Measurements from ENCODE around the gene OBSCN. TPM values are rescaled to one million over a fixed set of nuclear protein-coding genes. Genes with fewer than 3 reads are reported as not detected.
A peak's percentile ranks its signal among the peaks of the same experiment; 100 is the strongest.
"Not testable (repeated sequence)": the region's sequence is repeated elsewhere in the genome, so short reads cannot be mapped to it uniquely, and the experiment has no call there.

The OBSCN gene
- total and polyA plus RNA-seq, 12 donors: 176 to 639 (median 407) TPM

DNA sequence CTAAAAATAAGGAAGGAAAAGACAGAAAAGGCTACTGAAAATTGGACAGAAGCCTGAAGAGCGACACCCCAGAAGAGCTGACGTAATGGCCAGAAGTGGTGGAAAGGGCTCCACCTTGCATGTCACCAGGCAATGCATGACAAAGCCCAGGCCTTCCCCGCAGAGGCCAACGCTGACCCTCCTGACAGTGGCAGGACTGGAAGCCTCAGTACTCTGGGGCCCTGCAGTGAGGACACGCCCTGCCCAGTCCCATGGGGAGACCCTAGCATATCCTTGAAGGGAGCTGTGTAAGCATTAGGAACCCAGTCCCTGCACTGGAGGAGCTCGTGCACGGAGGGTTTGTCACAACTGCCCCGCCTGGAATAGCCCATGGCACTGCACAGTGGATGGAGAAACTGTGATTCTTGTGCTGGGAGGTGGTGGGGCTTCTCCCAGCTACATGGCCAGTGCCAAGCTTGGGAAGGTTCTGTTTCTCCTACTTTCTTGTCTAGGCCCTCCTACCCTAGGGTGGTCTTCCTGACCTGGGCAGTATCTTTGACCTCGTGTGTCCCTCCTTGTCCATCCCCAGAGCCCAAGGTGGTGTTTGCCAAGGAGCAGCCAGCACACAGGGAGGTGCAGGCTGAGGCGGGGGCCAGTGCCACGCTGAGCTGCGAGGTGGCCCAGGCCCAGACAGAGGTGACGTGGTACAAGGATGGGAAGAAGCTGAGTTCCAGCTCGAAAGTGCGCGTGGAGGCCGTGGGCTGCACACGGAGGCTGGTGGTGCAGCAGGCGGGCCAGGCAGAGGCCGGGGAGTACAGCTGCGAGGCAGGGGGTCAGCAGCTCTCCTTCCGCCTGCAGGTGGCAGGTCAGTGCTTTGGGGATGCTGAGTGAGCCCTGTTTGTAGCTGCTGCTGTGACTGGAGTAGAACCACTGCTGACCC lies 60.4 kb downstream of the OBSCN start:
- DNase-seq (peak; percentile 48 to 57), ATAC-seq (peak; percentile 54 to 91 (median 83))
- H3K9me3 ChIP-seq: no peaks in the 10 kb centered on the region
- TF ChIP-seq, protein P1, sequence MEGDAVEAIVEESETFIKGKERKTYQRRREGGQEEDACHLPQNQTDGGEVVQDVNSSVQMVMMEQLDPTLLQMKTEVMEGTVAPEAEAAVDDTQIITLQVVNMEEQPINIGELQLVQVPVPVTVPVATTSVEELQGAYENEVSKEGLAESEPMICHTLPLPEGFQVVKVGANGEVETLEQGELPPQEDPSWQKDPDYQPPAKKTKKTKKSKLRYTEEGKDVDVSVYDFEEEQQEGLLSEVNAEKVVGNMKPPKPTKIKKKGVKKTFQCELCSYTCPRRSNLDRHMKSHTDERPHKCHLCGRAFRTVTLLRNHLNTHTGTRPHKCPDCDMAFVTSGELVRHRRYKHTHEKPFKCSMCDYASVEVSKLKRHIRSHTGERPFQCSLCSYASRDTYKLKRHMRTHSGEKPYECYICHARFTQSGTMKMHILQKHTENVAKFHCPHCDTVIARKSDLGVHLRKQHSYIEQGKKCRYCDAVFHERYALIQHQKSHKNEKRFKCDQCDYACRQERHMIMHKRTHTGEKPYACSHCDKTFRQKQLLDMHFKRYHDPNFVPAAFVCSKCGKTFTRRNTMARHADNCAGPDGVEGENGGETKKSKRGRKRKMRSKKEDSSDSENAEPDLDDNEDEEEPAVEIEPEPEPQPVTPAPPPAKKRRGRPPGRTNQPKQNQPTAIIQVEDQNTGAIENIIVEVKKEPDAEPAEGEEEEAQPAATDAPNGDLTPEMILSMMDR (IDR thresholded peaks at IDR 0.05): no peak
- peak overlapping the region; percentile 11 to 70 (median 43) for H3K27ac ChIP-seq
- no peak overlapping the region for H3K4me3 ChIP-seq
- intact Hi-C loops (cut with DNase I): loop anchor here in 1 of 10 donors (10.0 kb wide), 1 partner anchor 133 kb away; no protein-coding TSS in a partner anchor
- peaks cover 0 to 79% (median 0%) of the 10 kb centered on the region in 9 donors for H3K36me3 ChIP-seq
- 66 to 77% methylated on average over 22 of the region's 22 CpGs for WGBS, 2 donors
- no peaks in the 10 kb centered on the region for H3K27me3 ChIP-seq
- H3K4me1 ChIP-seq: peaks cover 5 to 38% (median 15%) of the 10 kb centered on the region in 9 donors

DNA sequence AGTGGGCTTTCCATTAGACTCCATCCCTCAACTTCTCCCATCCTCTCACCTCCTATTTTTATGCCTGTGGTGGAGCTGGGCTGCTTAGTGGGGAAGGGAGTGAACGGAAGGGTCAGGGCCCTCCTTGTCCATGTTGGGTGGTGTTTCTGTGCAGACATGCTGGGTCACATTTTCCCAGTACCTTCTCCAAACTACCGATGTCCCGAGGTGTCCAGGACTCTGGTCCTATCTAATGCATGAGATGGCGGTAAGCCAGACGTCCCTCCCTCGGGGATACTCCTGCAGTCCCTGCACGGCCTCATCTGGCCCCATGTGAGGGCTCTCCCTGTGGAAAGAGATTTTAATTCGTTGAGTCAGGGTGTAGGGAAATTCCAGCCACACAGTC lies 61.0 kb downstream of the OBSCN start:
- ATAC-seq (peak in 3 of 8 donors; percentile 8 to 25 (median 22)), DNase-seq (peak in 1 of 2 donors; percentile 14)
- Histone ChIP-seq H3K36me3 (peaks cover 0 to 79% (median 2%) of the 10 kb centered on the region in 9 donors), H3K27ac (peak overlapping the region in 6 of 10 donors; percentile 11 to 70 (median 55)), H3K4me3 (no peak overlapping the region), H3K27me3 (no peaks in the 10 kb centered on the region), H3K9me3 (no peaks in the 10 kb centered on the region), H3K4me1 (peaks cover 5 to 39% (median 15%) of the 10 kb centered on the region in 9 donors)
- TF ChIP-seq, protein P1 (IDR thresholded peaks at IDR 0.05): no peak
- WGBS, 2 donors: 43 to 71% methylated on average over 8 of the region's 8 CpGs
- intact Hi-C loops (cut with DNase I): loop anchor here in 1 of 10 donors (10.0 kb wide), 1 partner anchor 134 kb away; no protein-coding TSS in a partner anchor

- not testable (repeated sequence) for ATAC-seq, H3K27ac ChIP-seq, H3K27me3 ChIP-seq, DNase-seq, H3K9me3 ChIP-seq, H3K4me3 ChIP-seq
- H3K4me1 ChIP-seq: peaks cover 5 to 39% (median 15%) of the 10 kb centered on the region in 9 donors
- WGBS, 2 donors: 91 to 96% methylated on average over 14 to 15 of the region's 17 CpGs
- intact Hi-C loops (cut with DNase I): loop anchor here in 1 of 10 donors (10.0 kb wide), 1 partner anchor 135 kb away; no protein-coding TSS in a partner anchor
- peaks cover 0 to 79% (median 8%) of the 10 kb centered on the region in 9 donors for H3K36me3 ChIP-seq
Observed at GRCh38 chr1:228269431-228269830, 61.6 kb downstream of the OBSCN start.

DNA sequence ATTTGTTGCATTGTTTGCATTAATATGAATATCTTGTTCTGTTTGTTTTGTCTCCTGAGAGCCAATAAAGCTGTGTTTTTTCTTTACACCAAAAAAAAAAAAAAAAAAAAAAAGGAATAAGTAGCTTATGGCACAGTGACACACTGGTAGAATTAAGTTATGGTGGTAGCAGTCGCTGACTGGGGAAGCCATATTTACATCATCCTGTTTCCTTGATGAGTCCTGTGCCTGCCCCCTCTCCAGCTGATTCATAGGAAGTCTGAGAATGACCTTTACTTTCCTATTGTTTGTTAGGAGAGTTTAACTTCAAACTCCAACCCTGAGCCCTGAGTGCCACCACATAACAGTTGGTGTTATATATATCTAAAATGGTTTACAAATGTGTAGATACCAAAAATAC lies 62.2 kb downstream of the OBSCN start:
- no peak for ATAC-seq
- WGBS, 2 donors: 62 to 84% methylated on average over 1 of the region's 1 CpG
- intact Hi-C loops (cut with DNase I): loop anchor here in 1 of 10 donors (10.0 kb wide), 1 partner anchor 135 kb away; the partner anchor contains the start of gene TRIM11
- H3K4me3 ChIP-seq: no peak overlapping the region
- peaks cover 5 to 44% (median 16%) of the 10 kb centered on the region in 9 donors for H3K4me1 ChIP-seq
- TF ChIP-seq, protein P1 (IDR thresholded peaks at IDR 0.05): no peak
- no peak for DNase-seq
- H3K27me3 ChIP-seq: no peaks in the 10 kb centered on the region
- H3K9me3 ChIP-seq: no peaks in the 10 kb centered on the region
- H3K36me3 ChIP-seq: peaks cover 0 to 83% (median 9%) of the 10 kb centered on the region in 9 donors
- H3K27ac ChIP-seq: peak overlapping the region in 1 of 10 donors; percentile 27
